Prostate gland (tissue), 2 donors: ENCODE data around the gene ANGPTL8.

ENCODE experiments used
- CTCF ChIP-seq, 4 experiments: fragments of 200-600 bp in 2 of 4; fragments of 450-650 bp in 2 of 4; sonication (generic) in 2 of 4; IDR thresholded peaks; 1 replicate in 3 of 4; 2 replicates in 1 of 4; pipeline ENCODE4 v1.5.1; 2016 to 2019; ENCODE audit warnings: antibody characterized with exemption in 4 of 4, mild to moderate bottlenecking in 2 of 4, moderate library complexity in 2 of 4
- POLR2A ChIP-seq: fragments of 450-650 bp; IDR thresholded peaks from one replicate; pipeline ENCODE4 v1.6.1; 2016; ENCODE audit warnings: antibody characterized with exemption, mild to moderate bottlenecking
- POLR2AphosphoS5 ChIP-seq: sonication (generic); formaldehyde crosslinking; IDR thresholded peaks from one replicate; pipeline ENCODE4 v1.6.1; 2017; ENCODE audit warnings: antibody characterized with exemption

- no peak for TF ChIP-seq POLR2A
- peak in 1 of 4 experiments; percentile 8 for TF ChIP-seq CTCF (IDR thresholded peaks at IDR 0.05)
- no peak for TF ChIP-seq POLR2AphosphoS5
These were observed 35.3 kb upstream of the ANGPTL8 start for GRCh38 chr19:11204076-11204602.
